DMS53 (cell line): Measurements from ENCODE around the gene ERI3.
A peak's percentile ranks its signal among the peaks of the same experiment; 100 is the strongest.

Experiments used
- DNase-seq: peaks from one replicate; lab custom pipeline; 2025; lab: John Stamatoyannopoulos, UW

The ERI3 gene

GRCh38 chr1:44261171-44261817 lies 93.8 kb downstream of the ERI3 start:
- DNase-seq, result no peak

GRCh38 chr1:44260792-44261170 lies 94.3 kb downstream of the ERI3 start:
- no peak for DNase-seq

GRCh38 chr1:44259090-44259489 lies 96.0 kb downstream of the ERI3 start:
- no peak for DNase-seq

GRCh38 chr1:44256762-44257554 lies 98.1 kb downstream of the ERI3 start:
- DNase-seq, result no peak

- DNase-seq, result no peak
Observed at GRCh38 chr1:44254392-44254910, 100.6 kb downstream of the ERI3 start.

- no peak for DNase-seq
Observed at GRCh38 chr1:44251989-44252671, 102.9 kb downstream of the ERI3 start.

GRCh38 chr1:44251486-44251885 lies 103.6 kb downstream of the ERI3 start:
- no peak for DNase-seq

- DNase-seq, result no peak
Observed at GRCh38 chr1:44250068-44250781, 104.8 kb downstream of the ERI3 start.

- peak; percentile 22 for DNase-seq
Observed at GRCh38 chr1:44249543-44249942, 105.5 kb downstream of the ERI3 start.

- peak; percentile 69 for DNase-seq
Observed at GRCh38 chr1:44246806-44247205, 108.3 kb downstream of the ERI3 start.

GRCh38 chr1:44244986-44245385 lies 110.1 kb downstream of the ERI3 start:
- no peak for DNase-seq

- no peak for DNase-seq
Observed at GRCh38 chr1:44243782-44244495, 111.1 kb downstream of the ERI3 start.

- DNase-seq, result no peak
Observed at GRCh38 chr1:44242746-44243145, 112.3 kb downstream of the ERI3 start.

GRCh38 chr1:44240802-44241671 lies 114.0 kb downstream of the ERI3 start:
- no peak for DNase-seq

GRCh38 chr1:44239961-44240371 lies 115.1 kb downstream of the ERI3 start:
- no peak for DNase-seq

GRCh38 chr1:44239331-44239960 lies 115.6 kb downstream of the ERI3 start:
- DNase-seq, result no peak

GRCh38 chr1:44238660-44239059 lies 116.4 kb downstream of the ERI3 start:
- DNase-seq, result no peak

- DNase-seq, result no peak
Observed at GRCh38 chr1:44237721-44238457, 117.2 kb downstream of the ERI3 start.
